Spleen (tissue), 11 donors: ENCODE data around the gene FRAS1. TPM values are rescaled to one million over a fixed set of nuclear protein-coding genes. Genes with fewer than 3 reads are reported as not detected.

Experiments used
- DNase-seq: peaks from one replicate; pipeline ENCODE4 v3.0.0-alpha.2; 2020
- H3K27ac ChIP-seq, 8 donors: fragments of 200-600 bp; sonication (generic) in 7 of 8; 1 replicate in 4 of 8; 2 replicates in 4 of 8; pipeline versions ENCODE4 v1.5.0 to v1.8.0; 2016 to 2021; ENCODE audit warnings: inconsistent platforms in 4 of 8, mild to moderate bottlenecking in 4 of 8, moderate library complexity in 1 of 8
- H3K27me3 ChIP-seq, 7 donors: fragments of 200-600 bp; sonication (generic) in 6 of 7; replicated peaks in 1 of 7; 1 replicate in 4 of 7; 2 replicates in 3 of 7; pipeline versions ENCODE4 v1.5.0 to v1.8.0; 2016 to 2021; ENCODE audit warnings: inconsistent platforms in 3 of 7, mild to moderate bottlenecking in 1 of 7
- H3K36me3 ChIP-seq, 6 donors: fragments of 200-600 bp; sonication (generic) in 5 of 6; 1 replicate in 4 of 6; 2 replicates in 2 of 6; pipeline versions ENCODE4 v1.5.0 to v1.8.0; 2016 to 2021; ENCODE audit warnings: inconsistent platforms in 2 of 6
- H3K4me1 ChIP-seq, 6 donors: fragments of 200-600 bp; sonication (generic) in 5 of 6; 1 replicate in 3 of 6; 2 replicates in 3 of 6; pipeline versions ENCODE4 v1.5.0 to v1.8.0; 2016 to 2021; ENCODE audit warnings: inconsistent platforms in 3 of 6
- H3K4me3 ChIP-seq, 8 donors: fragments of 200-600 bp; sonication (generic) in 7 of 8; 1 replicate in 4 of 8; 2 replicates in 4 of 8; pipeline versions ENCODE4 v1.5.0 to v1.8.0; 2016 to 2021; ENCODE audit warnings: inconsistent platforms in 4 of 8, mild to moderate bottlenecking in 4 of 8, moderate library complexity in 2 of 8
- H3K9me3 ChIP-seq, 8 donors: fragments of 200-600 bp; sonication (generic) in 7 of 8; 1 replicate in 4 of 8; 2 replicates in 4 of 8; pipeline versions ENCODE4 v1.5.0 to v1.8.0; 2016 to 2021; ENCODE audit warnings: inconsistent platforms in 4 of 8
- POLR2A ChIP-seq, 3 donors: fragments of 450-650 bp; IDR thresholded peaks; one replicate each; pipeline ENCODE4 v1.5.1; 2017; ENCODE audit warnings: antibody characterized with exemption in 3 of 3, mild to moderate bottlenecking in 1 of 3
- POLR2AphosphoS5 ChIP-seq, 3 donors: sonication (generic); formaldehyde crosslinking; IDR thresholded peaks; one replicate each; pipeline ENCODE4 v1.5.1; 2017; ENCODE audit warnings: antibody characterized with exemption in 3 of 3
- WGBS, 5 donors: extraction: QIAGEN DNeasy Blood & Tissue Kit in 3 of 5; methylation state at CpG; one replicate each; pipeline versions ENCODE4 v1.1.5 to v1.1.7; 2013 to 2018; 5-methylcytosine and 5-hydroxymethylcytosine counted together
- intact Hi-C: fragments of 100-400 bp; cut with DNase I; formaldehyde crosslinking; loops from one replicate; pipeline ENCODE4 v1.15.0; 2023; ENCODE audit warnings: low total_unique reads
- polyA plus RNA-seq, 3 donors: library from polyadenylated mRNA; stranded (reverse); fragments of 200-250 nt; gene quantifications; one replicate each; pipeline ENCODE4 v1.2.1, GENCODE V29; 2013
- total RNA-seq, 7 donors: library from RNA; depleted of rRNA in 3 of 7; stranded (reverse); fragments of >200 nt in 3 of 7; fragmentation: NEBNext Ultra II Directional in 4 of 7; extraction: Animal tissue kit (Norgen Biotek cat#: 25700) in 4 of 7; gene quantifications; one replicate each; pipeline versions ENCODE4 v1.1.0 to v1.2.1, GENCODE V29; 2016 to 2021
- TF ChIP-seq, protein P1 (sequence below), 11 experiments: fragments of 200-600 bp in 7 of 11; fragments of 450-650 bp in 4 of 11; sonication (generic) in 4 of 11; IDR thresholded peaks in 8 of 11; conservative IDR thresholded peaks in 3 of 11; 1 replicate in 7 of 11; 2 replicates in 4 of 11; pipeline versions ENCODE4 v1.4.0 to v1.8.0; 2016 to 2021; ENCODE audit warnings: antibody characterized with exemption in 11 of 11, inconsistent platforms in 4 of 11, mild to moderate bottlenecking in 1 of 11
- donor health status: healthy with polysubstance abuse.
- donor health status: DM: no; HTN: no; CAD: no; lungs with moderate emphysema.
- donor health status: DM: no; HTN: no; CAD: no.
- donor health status: Bipolar disorder and iron deficiency.
- donor health status: healthy.
- donor health status: DM: no; HTN: no; CAD: no.
- donor health status: DM: yes; HTN: yes; CAD: no.

FRAS1 gene
- total and polyA plus RNA-seq, 10 donors = 0.10 to 3.0 (median 1.3) TPM

DNA sequence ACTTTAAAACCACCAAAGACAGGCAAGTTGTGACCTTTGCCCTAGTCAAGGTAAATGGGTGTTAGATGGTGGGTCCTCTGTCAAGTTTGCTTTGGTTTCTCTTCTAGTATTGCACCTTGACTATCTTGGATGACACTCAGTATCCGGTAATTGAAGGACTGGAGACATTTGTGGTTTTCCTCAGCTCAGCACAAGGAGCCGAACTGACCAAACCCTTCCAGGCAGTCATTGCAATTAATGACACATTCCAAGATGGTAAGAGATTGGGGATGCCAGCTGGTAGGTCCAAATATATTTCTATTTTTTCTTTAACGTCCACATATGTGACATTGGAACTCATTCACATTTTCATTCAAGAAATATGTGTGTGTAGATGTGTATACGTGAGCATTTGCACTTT, 425.2 kb downstream of the FRAS1 start:
- no peak for DNase-seq
- H3K4me1 ChIP-seq = no peaks in the 10 kb centered on the region
- H3K9me3 ChIP-seq = no peaks in the 10 kb centered on the region
- H3K36me3 ChIP-seq = no peaks in the 10 kb centered on the region
- H3K27me3 ChIP-seq = no peaks in the 10 kb centered on the region
- WGBS, 5 donors = 71 to 92% (median 79%) methylated on average over 4 of the region's 4 CpGs
- TF ChIP-seq POLR2A (IDR thresholded peaks at IDR 0.05) = no peak
- no peak for TF ChIP-seq POLR2AphosphoS5 (IDR thresholded peaks at IDR 0.05)
- TF ChIP-seq, protein P1, sequence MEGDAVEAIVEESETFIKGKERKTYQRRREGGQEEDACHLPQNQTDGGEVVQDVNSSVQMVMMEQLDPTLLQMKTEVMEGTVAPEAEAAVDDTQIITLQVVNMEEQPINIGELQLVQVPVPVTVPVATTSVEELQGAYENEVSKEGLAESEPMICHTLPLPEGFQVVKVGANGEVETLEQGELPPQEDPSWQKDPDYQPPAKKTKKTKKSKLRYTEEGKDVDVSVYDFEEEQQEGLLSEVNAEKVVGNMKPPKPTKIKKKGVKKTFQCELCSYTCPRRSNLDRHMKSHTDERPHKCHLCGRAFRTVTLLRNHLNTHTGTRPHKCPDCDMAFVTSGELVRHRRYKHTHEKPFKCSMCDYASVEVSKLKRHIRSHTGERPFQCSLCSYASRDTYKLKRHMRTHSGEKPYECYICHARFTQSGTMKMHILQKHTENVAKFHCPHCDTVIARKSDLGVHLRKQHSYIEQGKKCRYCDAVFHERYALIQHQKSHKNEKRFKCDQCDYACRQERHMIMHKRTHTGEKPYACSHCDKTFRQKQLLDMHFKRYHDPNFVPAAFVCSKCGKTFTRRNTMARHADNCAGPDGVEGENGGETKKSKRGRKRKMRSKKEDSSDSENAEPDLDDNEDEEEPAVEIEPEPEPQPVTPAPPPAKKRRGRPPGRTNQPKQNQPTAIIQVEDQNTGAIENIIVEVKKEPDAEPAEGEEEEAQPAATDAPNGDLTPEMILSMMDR (IDR thresholded peaks at IDR 0.05 in 8 of 11, conservative IDR thresholded peaks at IDR 0.05 in 3 of 11) = no peak
- no peak overlapping the region for H3K27ac ChIP-seq
- intact Hi-C loops = no loop called here
- H3K4me3 ChIP-seq = no peak overlapping the region

DNA sequence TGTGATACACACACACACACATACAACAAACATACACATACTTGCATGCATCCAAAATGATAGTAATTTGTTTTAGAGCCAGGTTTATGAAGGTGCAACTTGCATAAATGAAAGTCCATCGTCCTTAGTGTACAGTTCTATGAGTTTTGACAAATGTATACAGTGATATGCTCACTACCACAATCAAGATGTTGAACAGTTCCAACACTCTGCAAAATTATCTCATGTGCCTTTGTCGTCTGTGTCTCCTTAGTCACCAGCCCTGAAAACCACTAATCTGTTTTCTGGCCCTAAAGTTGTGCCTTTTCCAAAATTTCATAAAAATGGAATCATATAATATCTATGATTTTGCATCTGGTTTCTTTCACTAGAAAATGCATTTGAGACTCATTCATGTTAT, 426.7 kb downstream of the FRAS1 start:
- 83 to 92% (median 86%) methylated on average over 2 of the region's 2 CpGs for WGBS, 5 donors
- Histone ChIP-seq H3K9me3 (no peaks in the 10 kb centered on the region), H3K4me3 (no peak overlapping the region), H3K4me1 (no peaks in the 10 kb centered on the region), H3K27me3 (no peaks in the 10 kb centered on the region), H3K36me3 (no peaks in the 10 kb centered on the region), H3K27ac (no peak overlapping the region)
- TF ChIP-seq POLR2AphosphoS5 (IDR thresholded peaks at IDR 0.05) = no peak
- TF ChIP-seq, protein P1 (IDR thresholded peaks at IDR 0.05 in 8 of 11, conservative IDR thresholded peaks at IDR 0.05 in 3 of 11) = no peak
- TF ChIP-seq POLR2A (IDR thresholded peaks at IDR 0.05) = no peak
- intact Hi-C loops = no loop called here
- no peak for DNase-seq

DNA sequence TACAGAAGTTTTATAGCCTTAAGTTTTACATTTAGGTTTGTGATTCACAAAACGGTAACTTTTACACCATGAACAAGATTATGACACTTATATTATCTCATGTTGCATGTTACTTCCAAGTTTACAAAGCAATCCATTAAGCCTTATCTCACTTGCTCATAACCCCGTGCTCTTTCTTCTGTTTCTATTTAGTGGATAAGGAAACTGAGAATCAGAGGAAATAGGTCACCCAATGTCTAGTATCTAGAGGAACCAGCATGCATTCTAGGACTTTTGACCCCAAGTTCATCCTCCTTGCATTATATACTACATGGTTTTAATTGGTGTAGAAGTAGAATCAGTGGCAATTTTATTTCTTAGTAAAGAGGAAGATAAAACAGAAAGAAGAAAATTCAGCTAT, 427.5 kb downstream of the FRAS1 start:
- H3K4me1 ChIP-seq = no peaks in the 10 kb centered on the region
- no peak for TF ChIP-seq POLR2A (IDR thresholded peaks at IDR 0.05)
- TF ChIP-seq POLR2AphosphoS5 (IDR thresholded peaks at IDR 0.05) = no peak
- TF ChIP-seq, protein P1 (IDR thresholded peaks at IDR 0.05 in 8 of 11, conservative IDR thresholded peaks at IDR 0.05 in 3 of 11) = no peak
- no peaks in the 10 kb centered on the region for H3K9me3 ChIP-seq
- DNase-seq = no peak
- no peaks in the 10 kb centered on the region for H3K27me3 ChIP-seq
- H3K36me3 ChIP-seq = no peaks in the 10 kb centered on the region
- no peak overlapping the region for H3K4me3 ChIP-seq
- H3K27ac ChIP-seq = no peak overlapping the region
- WGBS, 5 donors = 29 to 35% (median 30%) methylated on average over 2 of the region's 2 CpGs
- intact Hi-C loops = no loop called here

DNA sequence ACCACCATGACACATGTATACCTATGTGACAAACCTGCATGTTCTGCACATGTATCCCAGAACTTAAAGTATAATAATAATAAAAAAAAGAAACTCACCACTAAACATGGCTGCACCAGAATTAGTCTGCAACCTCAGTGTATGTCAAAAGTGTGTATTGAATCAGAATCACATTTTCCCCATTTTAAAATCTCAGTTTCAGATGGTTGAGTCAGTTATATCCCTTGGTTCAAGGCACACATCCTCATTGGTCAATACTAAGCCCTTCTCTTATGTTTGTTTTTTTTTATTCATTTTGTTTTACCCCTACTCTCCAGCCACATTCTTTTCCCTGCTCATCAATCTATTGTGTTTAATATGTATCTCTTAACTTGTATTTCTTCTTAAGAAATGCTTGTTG, 436.6 kb downstream of the FRAS1 start:
- H3K27ac ChIP-seq = no peak overlapping the region
- no peak for DNase-seq
- H3K4me3 ChIP-seq = no peak overlapping the region
- H3K36me3 ChIP-seq = no peaks in the 10 kb centered on the region
- TF ChIP-seq POLR2AphosphoS5 (IDR thresholded peaks at IDR 0.05) (no peak), POLR2A (IDR thresholded peaks at IDR 0.05) (no peak)
- TF ChIP-seq, protein P1 (IDR thresholded peaks at IDR 0.05 in 8 of 11, conservative IDR thresholded peaks at IDR 0.05 in 3 of 11) = no peak
- intact Hi-C loops = no loop called here
- H3K27me3 ChIP-seq = no peaks in the 10 kb centered on the region
- no peaks in the 10 kb centered on the region for H3K9me3 ChIP-seq
- no peaks in the 10 kb centered on the region for H3K4me1 ChIP-seq
